OCI-LY3 (cell line): ENCODE data around the gene DHCR24.

Experiments
- H2AFZ ChIP-seq: fragments of 200-600, 300-600 bp; shearing (Covaris generic); 2 replicates; pipeline ENCODE4 v1.6.0; 2014; ENCODE audit warnings: antibody characterized with exemption, low read depth, low read length
- H3K27ac ChIP-seq: fragments of 200-600, 300-600 bp; sonication (generic); 2 replicates; pipeline ENCODE4 v1.5.1; 2014; ENCODE audit warnings: mild to moderate bottlenecking, low read length, moderate library complexity, mixed read lengths
- H3K27me3 ChIP-seq: fragments of 200-600, 300-600 bp; sonication (generic); 2 replicates; pipeline ENCODE4 v1.6.1; 2014; ENCODE audit warnings: low read depth, low read length, mixed read lengths
- H3K36me3 ChIP-seq: fragments of 200-600, 300-600 bp; sonication (generic); replicated peaks from 2 replicates; pipeline ENCODE3; 2014; ENCODE audit warnings: low read depth, low read length, mixed read lengths
- H3K4me1 ChIP-seq: fragments of 300-600, 200-600 bp; sonication (generic); 2 replicates; pipeline ENCODE4 v1.6.1; 2014; ENCODE audit warnings: low read length, mixed read lengths
- H3K4me2 ChIP-seq: fragments of 200-600, 300-600 bp; sonication (generic); 2 replicates; pipeline ENCODE4 v1.6.1; 2014; ENCODE audit warnings: low read length, mixed read lengths
- H3K4me3 ChIP-seq: fragments of 300-600, 200-600 bp; sonication (generic); 2 replicates; pipeline ENCODE4 v1.5.1; 2014; ENCODE audit warnings: antibody characterized with exemption, mild to moderate bottlenecking, low read length, moderate library complexity
- H3K79me2 ChIP-seq: fragments of 300-600, 200-600 bp; shearing (Covaris generic); 2 replicates; pipeline ENCODE4 v1.6.1; 2014; ENCODE audit warnings: mild to moderate bottlenecking, low read length, mixed read lengths
- H3K9ac ChIP-seq: fragments of 300-600, 200-600 bp; shearing (Covaris generic); 2 replicates; pipeline ENCODE4 v1.6.0; 2014; ENCODE audit warnings: mild to moderate bottlenecking, low read length, moderate library complexity
- H3K9me3 ChIP-seq: fragments of 200-600, 300-600 bp; shearing (Covaris generic); 2 replicates; pipeline ENCODE4 v1.6.1; 2014; ENCODE audit warnings: low read length, mixed read lengths; ENCODE audit not compliant: insufficient read depth
- H4K20me1 ChIP-seq: fragments of 200-600, 300-600 bp; sonication (generic); 2 replicates; pipeline ENCODE4 v1.6.1; 2016; ENCODE audit warnings: low read length, mixed read lengths; ENCODE audit not compliant: insufficient read depth
- EZH2phosphoT487 ChIP-seq: fragments of 200-600 bp; shearing (Covaris generic); IDR thresholded peaks from 2 replicates; pipeline ENCODE4 v1.6.1; 2018; ENCODE audit warnings: antibody characterized with exemption, mixed run types, low read depth
- TF ChIP-seq, protein P1 (sequence below): fragments of 200-600, 300-600 bp; sonication (generic); IDR thresholded peaks from 2 replicates; pipeline ENCODE4 v1.5.1; 2014; ENCODE audit warnings: antibody characterized with exemption, low read length, low read depth

The DHCR24 gene

DNA sequence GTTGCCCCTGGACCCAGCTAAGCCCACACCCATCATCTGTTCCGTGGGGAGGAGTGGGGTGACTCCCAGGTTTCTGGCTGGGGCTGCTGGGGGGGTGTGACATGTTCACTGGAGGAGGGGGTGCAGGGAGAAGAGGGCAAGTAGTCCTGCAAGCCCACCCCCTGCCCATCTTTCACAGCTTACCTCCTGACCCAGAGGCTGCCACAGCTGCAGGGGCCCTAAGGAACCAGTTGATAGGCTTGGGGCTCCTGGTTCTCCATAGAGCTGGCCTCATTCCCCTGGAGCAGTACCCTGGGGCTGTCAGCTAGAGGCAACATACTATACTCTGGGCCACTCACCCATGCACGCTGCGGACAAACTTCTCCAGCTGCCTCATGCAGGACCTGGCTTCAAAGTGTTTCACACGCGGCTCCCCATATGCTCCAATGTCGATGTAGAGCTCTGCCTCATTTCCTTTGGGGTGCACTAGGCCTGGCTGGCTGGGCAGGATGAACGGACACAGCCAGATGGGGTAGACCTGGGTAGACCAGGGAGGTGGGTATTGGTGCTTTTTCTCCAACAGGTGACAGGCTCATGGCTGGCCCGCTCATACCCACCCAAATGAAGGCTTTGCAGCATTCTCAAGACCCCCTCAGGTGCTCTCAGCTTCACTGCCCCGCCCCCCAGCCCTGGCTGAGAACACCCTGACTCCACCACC, 33.8 kb downstream of the DHCR24 start:
- Histone ChIP-seq H3K27ac (no peak overlapping the region), H4K20me1 (no peaks in the 10 kb centered on the region), H3K36me3 (peaks cover 32% of the 10 kb centered on the region), H3K4me3 (no peak overlapping the region), H3K4me2 (no peak overlapping the region), H3K9me3 (no peaks in the 10 kb centered on the region), H3K9ac (no peak overlapping the region), H2AFZ (no peak overlapping the region), H3K4me1 (no peaks in the 10 kb centered on the region), H3K27me3 (no peaks in the 10 kb centered on the region), H3K79me2 (no peaks in the 10 kb centered on the region)
- TF ChIP-seq, protein P1, sequence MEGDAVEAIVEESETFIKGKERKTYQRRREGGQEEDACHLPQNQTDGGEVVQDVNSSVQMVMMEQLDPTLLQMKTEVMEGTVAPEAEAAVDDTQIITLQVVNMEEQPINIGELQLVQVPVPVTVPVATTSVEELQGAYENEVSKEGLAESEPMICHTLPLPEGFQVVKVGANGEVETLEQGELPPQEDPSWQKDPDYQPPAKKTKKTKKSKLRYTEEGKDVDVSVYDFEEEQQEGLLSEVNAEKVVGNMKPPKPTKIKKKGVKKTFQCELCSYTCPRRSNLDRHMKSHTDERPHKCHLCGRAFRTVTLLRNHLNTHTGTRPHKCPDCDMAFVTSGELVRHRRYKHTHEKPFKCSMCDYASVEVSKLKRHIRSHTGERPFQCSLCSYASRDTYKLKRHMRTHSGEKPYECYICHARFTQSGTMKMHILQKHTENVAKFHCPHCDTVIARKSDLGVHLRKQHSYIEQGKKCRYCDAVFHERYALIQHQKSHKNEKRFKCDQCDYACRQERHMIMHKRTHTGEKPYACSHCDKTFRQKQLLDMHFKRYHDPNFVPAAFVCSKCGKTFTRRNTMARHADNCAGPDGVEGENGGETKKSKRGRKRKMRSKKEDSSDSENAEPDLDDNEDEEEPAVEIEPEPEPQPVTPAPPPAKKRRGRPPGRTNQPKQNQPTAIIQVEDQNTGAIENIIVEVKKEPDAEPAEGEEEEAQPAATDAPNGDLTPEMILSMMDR, result no peak
- no peak for TF ChIP-seq EZH2phosphoT487

DNA sequence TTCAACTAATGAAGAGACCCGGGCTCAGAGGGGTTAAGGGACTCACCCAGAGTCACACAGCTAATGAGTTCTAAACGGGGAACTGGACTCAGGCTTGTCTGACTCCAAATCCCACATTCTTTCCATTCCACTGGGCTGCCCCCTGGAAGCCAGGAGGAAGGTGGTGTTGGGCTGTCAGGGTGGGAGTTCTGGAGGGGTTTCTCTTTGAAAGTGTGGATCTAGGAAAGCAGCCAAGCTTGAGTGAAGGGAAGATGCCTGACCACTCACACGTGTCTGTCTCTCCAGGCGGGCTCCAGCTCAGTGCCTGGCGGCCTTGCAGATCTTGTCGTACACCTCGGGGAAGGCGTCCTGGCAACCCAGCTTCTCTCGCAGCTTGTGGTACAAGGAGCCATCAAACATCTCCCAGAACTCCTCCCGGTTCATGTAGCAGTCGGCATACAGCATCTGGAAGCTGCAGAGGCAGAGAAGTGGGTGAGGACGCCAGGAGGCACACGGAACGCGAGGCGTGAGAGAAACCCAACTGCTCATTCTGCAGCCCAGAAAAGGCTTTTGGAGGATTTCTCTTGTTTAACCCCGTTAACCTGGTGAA, 35.0 kb downstream of the DHCR24 start:
- H3K4me2 ChIP-seq, result no peak overlapping the region
- H3K36me3 ChIP-seq, result peaks cover 29% of the 10 kb centered on the region
- TF ChIP-seq EZH2phosphoT487, result no peak
- TF ChIP-seq, protein P1, result no peak
- H3K9ac ChIP-seq, result no peak overlapping the region
- H4K20me1 ChIP-seq, result no peaks in the 10 kb centered on the region
- no peaks in the 10 kb centered on the region for H3K27me3 ChIP-seq
- H2AFZ ChIP-seq, result no peak overlapping the region
- no peaks in the 10 kb centered on the region for H3K9me3 ChIP-seq
- no peaks in the 10 kb centered on the region for H3K4me1 ChIP-seq
- H3K4me3 ChIP-seq, result no peak overlapping the region
- H3K79me2 ChIP-seq, result no peaks in the 10 kb centered on the region
- H3K27ac ChIP-seq, result no peak overlapping the region

GRCh38 chr1:54851406-54851805, 35.6 kb downstream of the DHCR24 start:
- Histone ChIP-seq H3K9ac (no peak overlapping the region), H3K27me3 (no peaks in the 10 kb centered on the region), H3K36me3 (peaks cover 28% of the 10 kb centered on the region), H4K20me1 (no peaks in the 10 kb centered on the region), H3K4me1 (no peaks in the 10 kb centered on the region), H2AFZ (no peak overlapping the region), H3K4me2 (no peak overlapping the region), H3K4me3 (no peak overlapping the region), H3K27ac (no peak overlapping the region), H3K79me2 (no peaks in the 10 kb centered on the region), H3K9me3 (no peaks in the 10 kb centered on the region)
- no peak for TF ChIP-seq EZH2phosphoT487
- TF ChIP-seq, protein P1, result no peak

DNA sequence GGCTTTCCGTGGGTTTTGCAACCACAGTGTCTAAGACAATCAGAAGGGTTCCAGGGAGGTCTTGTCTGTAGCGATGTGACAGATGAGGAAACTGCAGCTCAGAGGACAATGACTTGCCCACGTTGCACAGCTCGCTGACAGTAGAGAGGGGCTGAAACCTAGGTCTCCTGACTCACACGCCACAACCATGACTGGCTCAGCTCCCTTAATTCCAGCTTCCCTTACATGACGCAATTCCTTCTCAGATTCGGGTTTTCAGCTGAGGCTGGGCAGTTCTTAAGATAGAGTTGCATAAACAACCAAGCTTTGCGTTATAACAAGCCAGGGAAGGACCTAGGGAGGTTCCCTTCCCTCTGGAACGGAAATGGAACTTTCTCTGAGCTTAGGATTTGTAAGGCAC, 36.3 kb downstream of the DHCR24 start:
- no peak overlapping the region for H3K4me2 ChIP-seq
- H2AFZ ChIP-seq, result no peak overlapping the region
- peaks cover 28% of the 10 kb centered on the region for H3K36me3 ChIP-seq
- H3K27ac ChIP-seq, result no peak overlapping the region
- H3K79me2 ChIP-seq, result no peaks in the 10 kb centered on the region
- H3K4me3 ChIP-seq, result no peak overlapping the region
- H3K27me3 ChIP-seq, result no peaks in the 10 kb centered on the region
- H3K9me3 ChIP-seq, result no peaks in the 10 kb centered on the region
- no peak overlapping the region for H3K9ac ChIP-seq
- no peak for TF ChIP-seq EZH2phosphoT487
- TF ChIP-seq, protein P1, result no peak
- no peaks in the 10 kb centered on the region for H3K4me1 ChIP-seq
- H4K20me1 ChIP-seq, result no peaks in the 10 kb centered on the region
